ENCODE results near the gene ELOVL2.

ELOVL2 gene

DNA sequence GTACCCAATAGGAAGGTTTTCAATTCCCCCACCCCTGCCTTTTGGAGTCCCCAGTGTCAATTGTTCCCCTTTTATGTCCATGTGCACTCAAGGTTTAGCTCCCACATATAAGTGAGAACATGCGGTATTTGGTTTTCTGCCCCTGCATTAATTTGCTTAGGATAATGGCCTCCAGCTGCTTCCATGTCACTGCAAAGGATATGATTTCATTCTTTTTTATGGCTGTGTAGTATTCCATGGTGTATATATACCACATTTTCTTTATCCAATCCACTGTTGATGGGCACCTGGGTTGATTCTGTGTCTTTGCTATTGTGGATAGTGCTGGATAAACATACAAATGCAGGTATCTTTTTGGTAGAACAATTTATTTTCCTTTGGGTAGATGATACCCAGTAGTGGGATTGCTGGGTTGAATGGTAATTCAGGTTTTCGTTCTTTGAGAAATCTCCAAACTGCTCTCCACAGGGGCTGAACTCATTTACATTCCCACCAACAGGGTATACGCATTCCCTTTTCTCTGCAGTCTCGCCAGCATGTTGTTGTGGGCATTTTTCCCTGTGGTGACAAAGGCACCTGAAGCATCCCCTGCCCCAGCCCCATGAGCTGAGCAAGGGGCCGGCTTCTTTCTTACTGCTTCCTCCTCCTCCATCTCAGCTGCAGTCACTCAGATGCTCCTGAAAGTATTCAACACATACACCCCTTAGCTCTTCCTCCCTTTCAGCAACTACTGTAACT lies 66.7 kb downstream of the ELOVL2 start:
- no peak overlapping the region for H3K27ac ChIP-seq
- no peaks in the 10 kb centered on the region for H3K9me3 ChIP-seq
- H3K36me3 ChIP-seq, result no peaks in the 10 kb centered on the region
- H3K4me3 ChIP-seq, result no peak overlapping the region
- DNase-seq, result no peak
- TF ChIP-seq, protein P1, sequence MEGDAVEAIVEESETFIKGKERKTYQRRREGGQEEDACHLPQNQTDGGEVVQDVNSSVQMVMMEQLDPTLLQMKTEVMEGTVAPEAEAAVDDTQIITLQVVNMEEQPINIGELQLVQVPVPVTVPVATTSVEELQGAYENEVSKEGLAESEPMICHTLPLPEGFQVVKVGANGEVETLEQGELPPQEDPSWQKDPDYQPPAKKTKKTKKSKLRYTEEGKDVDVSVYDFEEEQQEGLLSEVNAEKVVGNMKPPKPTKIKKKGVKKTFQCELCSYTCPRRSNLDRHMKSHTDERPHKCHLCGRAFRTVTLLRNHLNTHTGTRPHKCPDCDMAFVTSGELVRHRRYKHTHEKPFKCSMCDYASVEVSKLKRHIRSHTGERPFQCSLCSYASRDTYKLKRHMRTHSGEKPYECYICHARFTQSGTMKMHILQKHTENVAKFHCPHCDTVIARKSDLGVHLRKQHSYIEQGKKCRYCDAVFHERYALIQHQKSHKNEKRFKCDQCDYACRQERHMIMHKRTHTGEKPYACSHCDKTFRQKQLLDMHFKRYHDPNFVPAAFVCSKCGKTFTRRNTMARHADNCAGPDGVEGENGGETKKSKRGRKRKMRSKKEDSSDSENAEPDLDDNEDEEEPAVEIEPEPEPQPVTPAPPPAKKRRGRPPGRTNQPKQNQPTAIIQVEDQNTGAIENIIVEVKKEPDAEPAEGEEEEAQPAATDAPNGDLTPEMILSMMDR (IDR thresholded peaks at IDR 0.05), result no peak
- intact Hi-C loops (cut with DNase I; ENCODE audit: low total_unique reads), result no loop called here
- H3K27me3 ChIP-seq, result no peaks in the 10 kb centered on the region
- no peaks in the 10 kb centered on the region for H3K4me1 ChIP-seq

DNA sequence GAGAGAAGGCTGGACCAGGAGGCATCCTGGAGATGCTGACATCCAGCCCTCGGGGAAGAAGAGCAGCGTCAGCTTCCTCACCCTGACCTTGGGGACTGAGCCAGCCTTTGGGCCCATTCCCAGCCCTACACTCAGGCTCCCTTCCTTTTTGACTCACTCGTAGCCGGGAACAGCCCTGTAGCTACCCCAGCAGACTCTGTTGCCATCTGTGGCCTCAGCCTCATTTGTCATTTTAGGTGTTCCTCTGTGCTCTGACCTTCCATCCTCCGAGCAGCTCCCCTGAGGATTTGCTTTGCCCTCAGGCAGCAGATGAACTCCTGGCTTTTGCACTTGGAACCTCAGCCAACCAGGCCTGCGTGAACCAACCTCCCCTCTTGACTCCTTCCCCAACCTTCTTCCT lies 67.5 kb downstream of the ELOVL2 start:
- TF ChIP-seq, protein P1 (IDR thresholded peaks at IDR 0.05), result no peak
- H3K4me3 ChIP-seq, result no peak overlapping the region
- no peaks in the 10 kb centered on the region for H3K27me3 ChIP-seq
- no peaks in the 10 kb centered on the region for H3K9me3 ChIP-seq
- intact Hi-C loops (cut with DNase I; ENCODE audit: low total_unique reads), result no loop called here
- H3K27ac ChIP-seq, result no peak overlapping the region
- H3K36me3 ChIP-seq, result no peaks in the 10 kb centered on the region
- no peak for DNase-seq
- H3K4me1 ChIP-seq, result no peaks in the 10 kb centered on the region

DNA sequence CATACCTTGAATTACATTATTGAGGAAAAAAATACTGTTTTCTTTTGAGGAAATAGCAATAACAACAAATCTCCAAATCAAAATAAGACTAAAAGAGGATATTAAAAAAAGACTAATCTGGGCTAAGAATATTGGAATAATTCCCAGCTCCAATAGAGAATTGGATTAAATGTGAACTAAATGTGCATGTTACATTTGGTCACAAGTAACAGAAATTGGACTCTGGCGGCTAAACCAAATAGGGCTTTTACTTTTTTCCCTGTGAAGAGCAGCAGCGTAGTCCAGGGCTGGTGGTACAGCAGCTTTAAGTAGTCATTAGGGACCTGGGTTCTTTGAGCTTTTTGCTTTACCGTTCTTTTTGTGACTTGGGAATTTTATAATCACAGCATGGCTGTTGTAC lies 71.9 kb downstream of the ELOVL2 start:
- H3K36me3 ChIP-seq, result no peaks in the 10 kb centered on the region
- DNase-seq, result no peak

DNA sequence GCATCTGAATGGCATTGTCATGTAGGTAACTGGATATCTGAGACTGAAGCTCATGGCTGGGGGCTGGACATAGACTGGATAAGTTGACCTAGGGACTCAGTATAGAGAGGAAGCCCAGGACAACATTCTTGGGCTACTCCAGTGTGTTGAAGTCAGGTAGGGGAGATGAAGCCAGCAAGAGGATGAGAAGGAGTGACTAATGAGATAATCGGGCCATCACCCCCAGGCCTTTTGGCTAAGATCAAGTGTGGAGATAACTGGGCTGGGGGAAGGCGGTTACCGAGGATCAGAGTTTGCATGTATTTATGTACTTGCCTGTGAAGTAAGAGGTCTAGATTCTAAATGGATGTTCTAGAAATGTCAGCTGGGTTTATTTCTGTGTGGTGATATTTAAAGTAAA lies 73.4 kb downstream of the ELOVL2 start:
- DNase-seq, result no peak
- peaks cover 0 to 11% (median 0%) of the 10 kb centered on the region in 3 donors for H3K9me3 ChIP-seq
- H3K4me3 ChIP-seq, result no peak overlapping the region
- H3K27me3 ChIP-seq, result no peaks in the 10 kb centered on the region
- TF ChIP-seq, protein P1 (IDR thresholded peaks at IDR 0.05), result no peak
- no peaks in the 10 kb centered on the region for H3K4me1 ChIP-seq
- H3K36me3 ChIP-seq, result no peaks in the 10 kb centered on the region
- no peak overlapping the region for H3K27ac ChIP-seq
- intact Hi-C loops (cut with DNase I; ENCODE audit: low total_unique reads), result no loop called here

More for the DNA sequence above, 71.9 kb downstream of the ELOVL2 start:
- TF ChIP-seq, protein P1 (IDR thresholded peaks at IDR 0.05), result no peak
- Histone ChIP-seq H3K27me3 (no peaks in the 10 kb centered on the region), H3K9me3 (no peaks in the 10 kb centered on the region), H3K4me3 (no peak overlapping the region), H3K4me1 (no peaks in the 10 kb centered on the region), H3K27ac (no peak overlapping the region)
- intact Hi-C loops (cut with DNase I; ENCODE audit: low total_unique reads), result no loop called here

DNA sequence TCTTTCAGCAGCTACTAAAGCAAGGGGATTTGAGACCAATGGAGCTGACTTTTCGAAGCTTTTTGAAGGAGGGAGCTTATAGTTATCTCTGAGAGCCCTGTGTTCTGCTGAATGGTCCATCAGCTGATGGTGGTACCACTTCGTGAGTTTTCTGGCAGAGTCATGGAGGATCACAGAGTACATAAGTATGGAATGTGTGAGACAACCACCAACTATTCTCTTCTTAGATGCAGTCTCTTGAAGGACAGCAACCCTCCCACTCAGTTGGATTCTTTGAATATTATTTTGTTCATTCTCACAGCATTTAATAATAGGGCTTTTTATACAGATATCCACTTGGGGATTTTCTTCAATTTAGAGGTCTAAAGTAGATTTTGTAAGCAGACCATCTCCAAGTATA lies 75.3 kb downstream of the ELOVL2 start:
- no peaks in the 10 kb centered on the region for H3K36me3 ChIP-seq
- H3K4me3 ChIP-seq, result no peak overlapping the region
- peaks cover 0 to 17% (median 0%) of the 10 kb centered on the region in 3 donors for H3K9me3 ChIP-seq
- intact Hi-C loops (cut with DNase I; ENCODE audit: low total_unique reads), result no loop called here
- no peaks in the 10 kb centered on the region for H3K27me3 ChIP-seq
- no peaks in the 10 kb centered on the region for H3K4me1 ChIP-seq
- TF ChIP-seq, protein P1 (IDR thresholded peaks at IDR 0.05), result no peak
- H3K27ac ChIP-seq, result no peak overlapping the region
- DNase-seq, result no peak

All from tibial artery (tissue), 4 donors.